H1 (cell line): Measurements from ENCODE around the gene KDSR. TPM values are rescaled to one million over a fixed set of nuclear protein-coding genes. Genes with fewer than 3 reads are reported as not detected.

Experiments used
- KDM1A ChIP-seq: fragments of 200-600, 300-600 bp; sonication (generic); IDR thresholded peaks from 2 replicates; pipeline ENCODE4 v1.7.1; 2016; ENCODE audit warnings: mild to moderate bottlenecking, low read length, borderline replicate concordance
- polyA plus RNA-seq, 7 experiments: library from polyadenylated mRNA; depleted of rRNA in 3 of 7; stranded (reverse) in 5 of 7; unstranded in 2 of 7; fragments of >200 nt in 5 of 7; fragments of 200-250 nt in 2 of 7; gene quantifications; 1 replicate in 5 of 7; 2 replicates in 1 of 7; 4 replicates in 1 of 7; pipeline versions ENCODE4 v1.2.1 to v1.2.3, GENCODE V29; 2011 to 2013; ENCODE audit warnings: missing spikeins in 2 of 7, mixed read lengths in 2 of 7
- total RNA-seq: library from RNA; stranded (reverse); fragmentation: NEBNext Ultra II Directional; extraction: Animal tissue kit (Norgen Biotek cat#: 25700); gene quantifications from 2 replicates; pipeline ENCODE4 v1.2.1, GENCODE V29; 2021

The KDSR gene
- total and polyA plus RNA-seq, 2 of the 8 experiments (the other 6 are each of a cell fraction or from before 2014, with no cell fraction given), result 12.4 to 50.5 TPM

DNA sequence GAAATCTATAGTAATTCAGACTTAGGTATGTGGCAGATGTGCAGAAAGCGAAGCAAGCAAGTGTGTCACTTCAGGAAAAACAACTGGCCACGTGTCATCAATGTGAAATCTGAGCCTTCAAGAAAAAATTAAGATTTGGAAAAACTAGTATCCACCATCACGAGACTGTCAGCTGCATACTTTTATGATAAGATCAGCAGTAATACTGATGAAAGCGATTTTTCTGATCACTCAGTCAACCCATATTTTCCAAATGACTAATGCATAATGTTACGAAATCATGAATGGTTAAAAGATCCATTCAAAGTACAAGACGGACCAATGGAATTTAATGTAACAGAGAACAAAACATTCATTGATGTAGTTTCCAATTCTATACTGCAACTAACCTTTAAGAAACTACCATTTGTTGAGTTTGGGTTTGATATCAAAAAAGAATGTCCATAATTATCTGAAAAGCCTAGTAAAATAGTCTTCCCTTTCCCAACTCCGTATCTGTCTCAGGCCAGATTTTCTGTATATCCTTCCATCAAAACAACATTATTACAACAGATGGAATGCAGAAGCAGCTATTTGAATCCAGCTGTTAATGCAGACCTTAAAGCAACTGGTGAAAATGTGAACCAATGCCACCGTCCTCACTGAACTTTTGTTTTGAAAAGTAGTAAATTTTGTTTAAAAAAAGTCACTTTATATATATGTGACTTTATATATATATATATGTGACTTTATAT is 30.5 kb downstream of the KDSR start (continued):
- no peak for TF ChIP-seq KDM1A
